ENCODE results near the gene CLIP1.
"Not testable (repeated sequence)": the region's sequence is repeated elsewhere in the genome, so short reads cannot be mapped to it uniquely, and the experiment has no call there.

CLIP1 gene

DNA sequence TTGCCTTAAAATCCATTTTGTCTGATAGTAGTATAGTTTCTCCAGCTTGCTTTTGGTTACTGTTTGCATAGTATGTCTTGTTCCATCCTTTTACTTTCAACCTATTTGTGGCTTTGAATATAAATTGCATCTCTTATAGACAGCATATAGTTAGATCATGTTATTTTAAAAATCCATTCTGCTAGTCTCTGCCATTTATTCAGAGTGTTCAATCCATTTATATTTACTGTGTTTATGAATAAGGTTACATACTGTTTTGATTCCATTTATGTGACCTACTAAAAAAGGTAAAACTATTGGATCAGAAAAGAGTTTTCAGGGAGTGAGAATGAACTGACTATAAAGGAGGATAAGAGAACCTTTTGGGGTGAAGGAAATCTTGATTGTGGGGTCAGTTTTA lies 126.6 kb downstream of the CLIP1 start:
- no peak overlapping the region for H3K9ac ChIP-seq (ENCODE audit: low read length)
- H3K27ac ChIP-seq (ENCODE audit: low read length), result no peak overlapping the region
- H3K27me3 ChIP-seq (ENCODE audit: control insufficient read depth, insufficient read depth, low read length), result no peaks in the 10 kb centered on the region
- no peaks in the 10 kb centered on the region for H3K4me1 ChIP-seq (ENCODE audit: control insufficient read depth, low read depth, low read length)
- no peak overlapping the region for H3K4me3 ChIP-seq (ENCODE audit: low read length)
- no peaks in the 10 kb centered on the region for H3K9me3 ChIP-seq (ENCODE audit: control insufficient read depth, low read depth, low read length)
- H3K36me3 ChIP-seq (ENCODE audit: control insufficient read depth, low read depth, low read length), result no peaks in the 10 kb centered on the region

DNA sequence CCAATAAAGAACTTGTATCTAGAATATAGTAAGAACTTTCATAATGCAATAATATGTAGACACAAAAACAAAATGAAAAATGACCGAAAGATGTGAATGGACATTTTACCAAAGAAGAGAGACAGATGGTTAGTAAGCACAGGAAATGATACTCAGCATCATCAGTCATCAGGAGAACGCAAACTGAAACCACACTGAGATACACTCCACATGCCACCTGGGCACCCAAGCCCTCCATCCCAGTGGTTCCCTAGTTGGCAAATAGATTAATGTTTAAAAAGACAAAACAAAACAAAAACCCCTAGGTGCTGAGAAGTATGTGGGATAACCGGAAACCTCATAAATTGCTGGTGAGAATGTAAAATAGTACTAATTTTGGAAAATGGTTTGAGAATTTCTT lies 129.4 kb downstream of the CLIP1 start:
- Histone ChIP-seq H3K9me3 (ENCODE audit: control insufficient read depth, low read depth, low read length) (no peaks in the 10 kb centered on the region), H3K36me3 (ENCODE audit: control insufficient read depth, low read depth, low read length) (no peaks in the 10 kb centered on the region), H3K4me3 (ENCODE audit: low read length) (no peak overlapping the region), H3K27ac (ENCODE audit: low read length) (no peak overlapping the region), H3K9ac (ENCODE audit: low read length) (no peak overlapping the region), H3K4me1 (ENCODE audit: control insufficient read depth, low read depth, low read length) (no peaks in the 10 kb centered on the region), H3K27me3 (ENCODE audit: control insufficient read depth, insufficient read depth, low read length) (no peaks in the 10 kb centered on the region)

DNA sequence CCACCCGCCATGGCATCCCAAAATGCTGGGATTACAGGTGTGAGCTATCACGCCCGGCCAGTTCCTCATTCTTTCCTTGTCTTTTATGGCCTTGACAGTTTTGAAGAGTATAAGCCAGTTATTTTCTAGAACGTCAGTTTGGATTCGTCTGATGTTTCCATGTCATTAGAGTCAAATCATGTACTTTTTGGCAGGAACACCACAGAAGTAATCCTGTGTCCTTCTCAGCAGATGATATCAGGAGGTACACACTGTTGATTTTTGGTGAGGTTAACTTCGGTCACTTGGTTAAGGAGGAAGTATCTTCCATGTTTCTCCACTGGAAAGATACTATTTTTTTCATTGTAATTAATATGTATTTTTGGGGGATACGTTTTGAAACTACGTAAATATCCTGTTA lies 131.0 kb downstream of the CLIP1 start:
- Histone ChIP-seq H3K4me3 (ENCODE audit: low read length) (no peak overlapping the region), H3K27ac (ENCODE audit: low read length) (no peak overlapping the region), H3K4me1 (ENCODE audit: control insufficient read depth, low read depth, low read length) (no peaks in the 10 kb centered on the region), H3K9ac (ENCODE audit: low read length) (no peak overlapping the region), H3K9me3 (ENCODE audit: control insufficient read depth, low read depth, low read length) (no peaks in the 10 kb centered on the region), H3K27me3 (ENCODE audit: control insufficient read depth, insufficient read depth, low read length) (no peaks in the 10 kb centered on the region), H3K36me3 (ENCODE audit: control insufficient read depth, low read depth, low read length) (no peaks in the 10 kb centered on the region)

DNA sequence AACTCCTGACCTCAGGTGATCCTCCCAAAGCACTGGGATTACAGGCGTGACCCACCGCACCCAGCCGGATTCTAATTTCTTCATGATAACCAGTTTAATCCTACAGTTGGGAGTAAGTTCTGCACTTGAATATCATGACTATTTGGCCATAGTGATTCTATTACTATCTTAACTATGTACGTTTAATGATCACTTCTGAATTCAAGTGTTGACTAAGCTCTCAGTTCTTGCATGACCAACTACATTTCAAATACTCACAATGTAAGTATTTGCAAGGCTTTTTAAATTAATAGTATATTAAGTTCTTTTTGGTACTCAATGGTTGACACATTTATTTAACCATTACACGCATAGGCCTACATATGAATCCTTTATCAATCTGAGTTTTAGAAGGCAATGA lies 138.8 kb downstream of the CLIP1 start:
- H3K27ac ChIP-seq (ENCODE audit: low read length), result no peak overlapping the region
- no peaks in the 10 kb centered on the region for H3K9me3 ChIP-seq (ENCODE audit: control insufficient read depth, low read depth, low read length)
- no peaks in the 10 kb centered on the region for H3K4me1 ChIP-seq (ENCODE audit: control insufficient read depth, low read depth, low read length)
- H3K36me3 ChIP-seq (ENCODE audit: control insufficient read depth, low read depth, low read length), result no peaks in the 10 kb centered on the region
- no peaks in the 10 kb centered on the region for H3K27me3 ChIP-seq (ENCODE audit: control insufficient read depth, insufficient read depth, low read length)
- H3K9ac ChIP-seq (ENCODE audit: low read length), result no peak overlapping the region
- no peak overlapping the region for H3K4me3 ChIP-seq (ENCODE audit: low read length)

DNA sequence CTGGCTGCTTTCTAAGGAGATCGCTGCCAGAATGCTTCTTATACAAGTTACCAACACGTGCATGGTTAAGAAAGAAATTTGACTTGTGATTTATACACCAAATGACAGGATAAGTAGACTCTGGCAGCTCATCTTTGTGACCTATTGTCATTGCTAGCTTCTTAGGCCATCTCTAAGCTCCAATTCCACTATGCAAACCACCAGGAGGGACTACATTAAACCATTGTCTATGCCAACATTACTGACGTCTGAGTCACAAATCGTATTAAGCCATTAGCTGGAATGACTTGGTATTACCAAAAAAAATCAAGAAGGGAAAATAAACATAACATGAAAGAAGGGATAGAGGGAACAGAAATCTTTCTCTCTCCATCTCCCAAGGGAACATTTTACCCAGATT lies 140.4 kb downstream of the CLIP1 start:
- Histone ChIP-seq H3K4me3 (ENCODE audit: low read length) (no peak overlapping the region), H3K27ac (ENCODE audit: low read length) (no peak overlapping the region), H3K9ac (ENCODE audit: low read length) (no peak overlapping the region), H3K27me3 (ENCODE audit: control insufficient read depth, insufficient read depth, low read length) (no peaks in the 10 kb centered on the region), H3K4me1 (ENCODE audit: control insufficient read depth, low read depth, low read length) (no peaks in the 10 kb centered on the region), H3K9me3 (ENCODE audit: control insufficient read depth, low read depth, low read length) (no peaks in the 10 kb centered on the region), H3K36me3 (ENCODE audit: control insufficient read depth, low read depth, low read length) (no peaks in the 10 kb centered on the region)

DNA sequence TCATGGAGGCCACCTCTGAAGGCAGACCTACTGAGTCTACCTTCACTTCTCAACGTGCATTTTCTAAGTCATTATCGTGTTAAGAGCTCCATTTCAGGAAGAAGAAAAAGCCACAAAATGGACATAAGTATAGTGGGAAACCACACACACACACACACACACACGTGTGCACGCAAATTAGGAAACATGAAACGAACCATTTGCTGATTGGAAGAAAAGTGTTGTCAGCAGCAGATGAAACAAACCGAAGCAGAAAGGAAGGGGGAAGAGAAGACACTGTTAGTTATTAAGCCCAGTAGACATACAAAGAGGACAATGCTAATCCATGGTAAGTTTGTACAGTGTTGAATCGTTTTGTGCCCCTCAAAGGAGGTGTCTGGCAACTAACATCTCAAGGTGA lies 146.2 kb downstream of the CLIP1 start:
- no peaks in the 10 kb centered on the region for H3K4me1 ChIP-seq (ENCODE audit: control insufficient read depth, low read depth, low read length)
- H3K9me3 ChIP-seq (ENCODE audit: control insufficient read depth, low read depth, low read length), result no peaks in the 10 kb centered on the region
- no peaks in the 10 kb centered on the region for H3K36me3 ChIP-seq (ENCODE audit: control insufficient read depth, low read depth, low read length)
- no peak overlapping the region for H3K9ac ChIP-seq (ENCODE audit: low read length)
- no peak overlapping the region for H3K27ac ChIP-seq (ENCODE audit: low read length)
- H3K4me3 ChIP-seq (ENCODE audit: low read length), result no peak overlapping the region
- no peaks in the 10 kb centered on the region for H3K27me3 ChIP-seq (ENCODE audit: control insufficient read depth, insufficient read depth, low read length)

DNA sequence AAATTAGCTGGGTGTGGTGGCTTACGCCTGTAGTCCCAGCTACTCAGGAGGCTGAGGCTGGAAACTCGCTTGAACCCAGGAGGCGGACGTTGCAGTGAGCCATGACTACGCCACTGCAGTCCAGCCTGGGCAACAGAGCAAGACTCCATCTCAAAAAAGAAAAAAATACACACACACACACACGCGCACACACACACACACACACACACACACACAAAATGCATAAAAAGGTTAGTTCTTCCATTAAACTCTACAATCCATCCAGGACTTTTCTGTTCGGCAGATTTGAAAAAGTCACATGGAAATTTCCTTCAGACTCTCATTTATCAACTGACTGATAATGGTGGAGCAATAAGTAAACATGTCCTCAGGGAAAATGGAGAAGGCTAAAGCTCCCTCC lies 147.0 kb downstream of the CLIP1 start:
- no peaks in the 10 kb centered on the region for H3K27me3 ChIP-seq (ENCODE audit: control insufficient read depth, insufficient read depth, low read length)
- no peak overlapping the region for H3K4me3 ChIP-seq (ENCODE audit: low read length)
- no peaks in the 10 kb centered on the region for H3K36me3 ChIP-seq (ENCODE audit: control insufficient read depth, low read depth, low read length)
- no peak overlapping the region for H3K27ac ChIP-seq (ENCODE audit: low read length)
- no peaks in the 10 kb centered on the region for H3K9me3 ChIP-seq (ENCODE audit: control insufficient read depth, low read depth, low read length)
- H3K9ac ChIP-seq (ENCODE audit: low read length), result no peak overlapping the region
- no peaks in the 10 kb centered on the region for H3K4me1 ChIP-seq (ENCODE audit: control insufficient read depth, low read depth, low read length)

DNA sequence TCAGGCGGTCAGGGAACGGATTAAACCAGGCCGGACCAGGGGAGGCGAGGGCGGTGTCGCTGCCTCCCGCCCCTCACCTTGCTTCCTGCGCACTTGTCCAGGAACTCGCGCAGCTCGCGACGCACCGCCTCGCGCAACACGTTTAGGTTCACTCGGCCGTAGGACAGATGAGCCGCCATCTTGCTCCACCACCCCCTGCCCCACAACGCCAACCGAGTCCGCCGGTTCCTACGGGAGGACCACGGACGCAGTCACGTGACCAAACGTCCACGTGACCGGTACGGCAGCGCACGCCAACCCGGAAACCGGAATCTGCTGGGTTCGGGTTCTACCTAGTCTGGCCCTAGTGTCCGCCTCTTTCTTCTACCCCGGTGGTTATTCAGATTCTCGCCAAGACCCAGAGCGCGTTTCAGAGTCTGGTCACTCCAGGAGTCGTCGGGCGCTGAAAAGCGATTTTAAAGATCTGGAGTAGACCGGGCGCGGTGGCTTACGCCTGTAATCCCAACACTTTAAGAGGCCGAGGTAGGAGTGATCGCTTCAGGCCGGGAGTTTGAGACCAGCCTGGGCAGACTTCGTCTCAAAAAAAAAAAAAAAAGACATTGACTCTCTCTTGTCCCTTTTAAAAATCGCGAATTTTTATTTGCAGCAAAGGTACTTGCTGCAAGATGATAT lies 156.1 kb downstream of the CLIP1 start, which contains the start of gene VPS33A:
VPS33A (minus strand) TSS at position 265 of the 672 bp plus-strand sequence; CDS start at position 179, 86 bp downstream.
- H3K9me3 ChIP-seq (ENCODE audit: control insufficient read depth, low read depth, low read length), result no peaks in the 10 kb centered on the region
- H3K27ac ChIP-seq (ENCODE audit: low read length), result no peak within 1 kb of the TSS
- H3K4me1 ChIP-seq (ENCODE audit: control insufficient read depth, low read depth, low read length), result no peaks in the 10 kb centered on the region

DNA sequence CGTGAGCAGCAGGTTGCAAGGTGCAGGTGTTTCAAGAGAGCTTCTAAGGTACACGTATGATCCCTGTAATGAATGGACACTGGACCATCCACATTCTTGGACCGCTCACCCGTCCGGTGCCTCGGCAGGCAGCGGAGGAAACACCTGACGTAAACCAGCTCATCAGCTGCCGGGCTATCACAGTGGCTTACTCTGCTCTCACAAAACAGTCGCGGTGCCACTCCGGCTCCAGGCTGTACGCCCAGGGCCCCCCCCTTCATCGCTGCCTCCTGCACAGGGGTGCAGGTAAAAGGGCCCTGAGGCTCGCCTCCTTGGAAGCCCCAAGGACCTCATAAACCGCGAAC lies 156.6 kb downstream of the CLIP1 start:
- no peaks in the 10 kb centered on the region for H3K4me1 ChIP-seq (ENCODE audit: control insufficient read depth, low read depth, low read length)
- no peak overlapping the region for H3K27ac ChIP-seq (ENCODE audit: low read length)
- peak overlapping the region; percentile 94 for H3K4me3 ChIP-seq (ENCODE audit: low read length)
- H3K9ac ChIP-seq (ENCODE audit: low read length), result peak overlapping the region; percentile 91
- no peaks in the 10 kb centered on the region for H3K9me3 ChIP-seq (ENCODE audit: control insufficient read depth, low read depth, low read length)
- no peaks in the 10 kb centered on the region for H3K27me3 ChIP-seq (ENCODE audit: control insufficient read depth, insufficient read depth, low read length)
- H3K36me3 ChIP-seq (ENCODE audit: control insufficient read depth, low read depth, low read length), result peaks cover 22% of the 10 kb centered on the region

More for the DNA sequence above, 156.1 kb downstream of the CLIP1 start, which contains the start of gene VPS33A:
- Histone ChIP-seq H3K9ac (ENCODE audit: low read length) (peak within 1 kb of the TSS; percentile 91), H3K36me3 (ENCODE audit: control insufficient read depth, low read depth, low read length) (peaks cover 17% of the 10 kb centered on the region), H3K4me3 (ENCODE audit: low read length) (peak within 1 kb of the TSS; percentile 94), H3K27me3 (ENCODE audit: control insufficient read depth, insufficient read depth, low read length) (no peaks in the 10 kb centered on the region)

DNA sequence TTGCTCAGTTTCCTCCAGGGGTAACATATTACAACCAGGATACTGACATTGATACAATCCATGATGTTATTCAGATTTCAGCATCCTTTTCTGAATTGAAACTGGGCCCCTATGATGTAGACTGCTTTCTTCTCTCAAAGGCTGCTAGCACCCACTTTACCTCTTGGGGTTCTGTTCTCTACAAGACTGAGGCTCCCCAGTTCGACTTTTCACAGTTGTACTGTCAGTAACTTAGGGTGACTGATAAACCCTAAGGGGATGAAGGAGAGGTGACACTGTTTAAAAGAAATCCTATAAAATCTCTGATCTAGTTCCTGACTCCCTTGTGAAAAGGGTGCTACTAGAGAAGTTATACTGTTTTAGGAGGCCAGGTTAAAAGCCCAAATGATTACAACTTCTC lies 157.0 kb downstream of the CLIP1 start:
- no peaks in the 10 kb centered on the region for H3K4me1 ChIP-seq (ENCODE audit: control insufficient read depth, low read depth, low read length)
- peaks cover 25% of the 10 kb centered on the region for H3K36me3 ChIP-seq (ENCODE audit: control insufficient read depth, low read depth, low read length)
- H3K27ac ChIP-seq (ENCODE audit: low read length), result no peak overlapping the region
- peak overlapping the region; percentile 91 for H3K9ac ChIP-seq (ENCODE audit: low read length)
- H3K4me3 ChIP-seq (ENCODE audit: low read length), result peak overlapping the region; percentile 94
- H3K9me3 ChIP-seq (ENCODE audit: control insufficient read depth, low read depth, low read length), result no peaks in the 10 kb centered on the region
- H3K27me3 ChIP-seq (ENCODE audit: control insufficient read depth, insufficient read depth, low read length), result no peaks in the 10 kb centered on the region

DNA sequence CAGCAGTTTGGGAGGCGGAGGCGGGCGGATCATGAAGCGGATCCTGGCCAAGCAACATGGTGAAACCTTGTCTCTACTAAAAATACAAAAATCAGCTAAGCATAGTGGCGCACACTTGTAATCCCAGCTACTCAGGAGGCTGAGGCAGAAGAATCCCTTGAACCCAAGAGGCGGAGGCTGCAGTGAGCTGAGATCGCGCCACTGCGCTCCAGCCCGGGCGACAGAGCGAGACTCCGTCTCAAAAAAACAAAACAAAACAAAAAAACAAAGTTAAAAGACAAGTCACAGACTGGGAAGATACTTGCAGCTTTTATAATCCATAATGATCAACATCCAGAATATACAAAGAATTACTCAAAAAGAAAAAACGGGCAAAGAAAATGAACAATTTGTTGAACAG lies 161.7 kb downstream of the CLIP1 start:
- not testable (repeated sequence) for H3K4me1 ChIP-seq (ENCODE audit: control insufficient read depth, low read depth, low read length); H3K27me3 ChIP-seq (ENCODE audit: control insufficient read depth, insufficient read depth, low read length); H3K9ac ChIP-seq (ENCODE audit: low read length); H3K27ac ChIP-seq (ENCODE audit: low read length); H3K4me3 ChIP-seq (ENCODE audit: low read length); H3K9me3 ChIP-seq (ENCODE audit: control insufficient read depth, low read depth, low read length)
- H3K36me3 ChIP-seq (ENCODE audit: control insufficient read depth, low read depth, low read length), result peaks cover 40% of the 10 kb centered on the region

DNA sequence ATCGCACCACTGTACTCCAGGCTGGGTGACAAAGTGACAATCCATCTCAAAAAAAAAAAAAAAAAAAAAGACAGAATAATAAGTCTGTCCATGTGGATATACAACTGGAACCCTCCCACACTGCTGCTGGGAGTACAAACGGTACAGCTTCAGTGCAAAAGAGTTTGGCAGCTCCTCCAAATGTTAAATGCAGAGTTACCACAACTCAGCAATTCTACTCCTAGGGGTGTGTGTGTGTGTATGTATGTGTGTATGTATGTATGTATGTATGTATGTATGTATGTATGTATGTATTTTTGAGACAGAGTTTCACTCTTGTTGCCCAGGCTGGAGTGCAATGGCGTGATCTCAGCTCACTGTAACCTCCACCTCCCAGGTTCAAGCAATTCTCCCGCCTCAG lies 163.5 kb downstream of the CLIP1 start:
- not testable (repeated sequence) for H3K4me1 ChIP-seq (ENCODE audit: control insufficient read depth, low read depth, low read length); H3K27ac ChIP-seq (ENCODE audit: low read length); H3K9ac ChIP-seq (ENCODE audit: low read length); H3K9me3 ChIP-seq (ENCODE audit: control insufficient read depth, low read depth, low read length); H3K4me3 ChIP-seq (ENCODE audit: low read length); H3K27me3 ChIP-seq (ENCODE audit: control insufficient read depth, insufficient read depth, low read length)
- peaks cover 39% of the 10 kb centered on the region for H3K36me3 ChIP-seq (ENCODE audit: control insufficient read depth, low read depth, low read length)

All from iPS-18a (cell line).